HG03045 (cell line): ENCODE measurements around the gene NTRK1.

Source experiments
- ATAC-seq: cut with Tn5 transposase; IDR thresholded peaks from one replicate; pipeline ENCODE4 v1.9.1; 2021; ENCODE audit warnings: mild to moderate bottlenecking, moderate library complexity; ENCODE audit not compliant: unreplicated experiment

Gene NTRK1

GRCh38 chr1:156930483-156930882 lies 69.8 kb downstream of the NTRK1 start:
- ATAC-seq = no peak
